Measurements from ENCODE around the gene EFNA2. TPM values are rescaled to one million over a fixed set of nuclear protein-coding genes. Genes with fewer than 3 reads are reported as not detected.

Gene EFNA2
- total and polyA plus RNA-seq, 2 of the 4 experiments (the other 2 are of a cell fraction) = not detected

GRCh38 chr19:1249298-1249989 is 36.2 kb upstream of the EFNA2 start (continued):
- TF ChIP-seq MAFK (IDR thresholded peaks at IDR 0.05; ENCODE audit: low read depth, low read length) = no peak
- TF ChIP-seq BHLHE40 (IDR thresholded peaks at IDR 0.05; ENCODE audit: low read depth, low read length) = no peak

GRCh38 chr19:1249990-1250436 is 35.7 kb upstream of the EFNA2 start:
- TF ChIP-seq CHD1 (IDR thresholded peaks at IDR 0.05; ENCODE audit: low read depth, low read length) (no peak), CEBPB (IDR thresholded peaks at IDR 0.05; ENCODE audit: low read depth, low read length) (no peak), RAD21 (IDR thresholded peaks at IDR 0.05; ENCODE audit: low read length) (no peak), SMC3 (IDR thresholded peaks at IDR 0.05; ENCODE audit: low read depth, low read length) (no peak), NFE2L2 (IDR thresholded peaks at IDR 0.05; ENCODE audit: low read depth, low read length) (no peak), RCOR1 (IDR thresholded peaks at IDR 0.05; ENCODE audit: insufficient replicate concordance, low read length) (no peak), RFX5 (IDR thresholded peaks at IDR 0.05; ENCODE audit: low read depth, low read length) (no peak), USF2 (IDR thresholded peaks at IDR 0.05; ENCODE audit: low read depth, low read length) (no peak), ELK1 (IDR thresholded peaks at IDR 0.05; ENCODE audit: borderline replicate concordance, low read depth, low read length) (no peak), FOS (IDR thresholded peaks at IDR 0.05; ENCODE audit: low read depth, low read length) (no peak), MXI1 (IDR thresholded peaks at IDR 0.05; ENCODE audit: borderline replicate concordance, low read depth, low read length) (no peak), MAZ (IDR thresholded peaks at IDR 0.05; ENCODE audit: borderline replicate concordance, low read depth, low read length) (no peak)
- H3K4me3 ChIP-seq (ENCODE audit: insufficient read depth, low read depth, low read length) = peak overlapping the region; percentile 94
- H3K18ac ChIP-seq (ENCODE audit: low read depth, low read length) = no peak overlapping the region; the same call in 1 of the 2 replicates
- peaks cover 0 to 36% of the 10 kb centered on the region in 2 experiments; a peak in 2 of 4 replicates for H3K79me1 ChIP-seq (ENCODE audit: low read depth in 1 of 2, low read length in 2 of 2)
- TSS peak; percentile 77 for BruUV-seq (replicated peaks)
- no peak for ATAC-seq (ENCODE audit: low read depth)
- H2BK120ac ChIP-seq (ENCODE audit: low read depth, low read length) = no peak overlapping the region
- dilution Hi-C loops (cut with HindIII; ENCODE audit: low sequenced_read_pairs, unreplicated experiment) = no loop called here
- H2AK9ac ChIP-seq (replicated peaks; ENCODE audit: low read depth, low read length, poor library complexity) = peak overlapping the region; percentile 95
- H3K9me3 ChIP-seq (ENCODE audit: control insufficient read depth, insufficient read depth, low read length) = no peaks in the 10 kb centered on the region
- ChIA-PET POLR2A (ENCODE audit: unreplicated experiment) (interaction anchor here (0.5 kb wide), 1 partner anchor 8 kb away, joined by 4 read pairs; no protein-coding TSS in a partner anchor), CTCF (no interaction called here)
- H3K56ac ChIP-seq (ENCODE audit: extremely low read depth, insufficient read depth, low read length) = no peak overlapping the region
- H2AK5ac ChIP-seq (ENCODE audit: low read depth, low read length) = no peak overlapping the region
- peak overlapping the region; percentile 76 for H2BK5ac ChIP-seq (ENCODE audit: low read depth, low read length, poor library complexity, severe bottlenecking)
- H3K27me3 ChIP-seq (ENCODE audit: control insufficient read depth, insufficient read depth, low read length) = no peaks in the 10 kb centered on the region
- no peak for DNase-seq
- no peak overlapping the region for H3K4me2 ChIP-seq (ENCODE audit: low read depth, low read length)
- no peak overlapping the region for H3K14ac ChIP-seq (replicated peaks; ENCODE audit: low read depth, low read length)
- H3K4ac ChIP-seq (ENCODE audit: low read depth, low read length) = peak overlapping the region; percentile 47; the same call in 1 of the 2 replicates
- H3K4me1 ChIP-seq (ENCODE audit: control insufficient read depth, insufficient read depth, low read length) = peaks cover 20% of the 10 kb centered on the region
- H4K91ac ChIP-seq (ENCODE audit: insufficient read depth, low read depth, low read length) = no peak overlapping the region
- peak overlapping the region; percentile 91 for H3K27ac ChIP-seq (ENCODE audit: insufficient read depth, low read length)
- 1% methylated on average over 41 of the region's 67 CpGs; no CpG with 5 or more reads in 1 of the 2 experiments for WGBS, 2 experiments (ENCODE audit: extremely low coverage in 2 of 2, insufficient read length in 1 of 2)
- H3K9ac ChIP-seq (ENCODE audit: low read depth, low read length) = peak overlapping the region; percentile 84
- no peak overlapping the region for H4K8ac ChIP-seq (ENCODE audit: low read depth in 2 of 2, low read length in 2 of 2)
- no peak overlapping the region for H2BK20ac ChIP-seq (ENCODE audit: low read depth, low read length)
- peaks cover 64% of the 10 kb centered on the region for H4K20me1 ChIP-seq (ENCODE audit: insufficient read depth, low read length)
- in situ Hi-C loops (cut with MboI; ENCODE audit: low sequenced_read_pairs) = no loop called here
- H2AFZ ChIP-seq (replicated peaks; ENCODE audit: low read length, poor library complexity) = peak overlapping the region; percentile 56
- no peak overlapping the region for H2BK15ac ChIP-seq (ENCODE audit: low read depth, low read length)
- intact Hi-C loops (cut with micrococcal nuclease) = loop anchor here (1.0 kb wide), 1 partner anchor 19 kb away; the partner anchor contains the start of gene CIRBP
- H3K36me3 ChIP-seq (ENCODE audit: control insufficient read depth, insufficient read depth, low read length) = peaks cover 36% of the 10 kb centered on the region
- no peak overlapping the region for H3K23ac ChIP-seq (ENCODE audit: low read depth, low read length)
- H4K5ac ChIP-seq (ENCODE audit: low read depth, low read length) = no peak overlapping the region
- no peaks in the 10 kb centered on the region for H3K9me1 ChIP-seq (ENCODE audit: insufficient read depth, low read length)

Data from IMR-90 (cell line).